ENCODE measurements around the gene KIRREL3.

Gene KIRREL3

DNA sequence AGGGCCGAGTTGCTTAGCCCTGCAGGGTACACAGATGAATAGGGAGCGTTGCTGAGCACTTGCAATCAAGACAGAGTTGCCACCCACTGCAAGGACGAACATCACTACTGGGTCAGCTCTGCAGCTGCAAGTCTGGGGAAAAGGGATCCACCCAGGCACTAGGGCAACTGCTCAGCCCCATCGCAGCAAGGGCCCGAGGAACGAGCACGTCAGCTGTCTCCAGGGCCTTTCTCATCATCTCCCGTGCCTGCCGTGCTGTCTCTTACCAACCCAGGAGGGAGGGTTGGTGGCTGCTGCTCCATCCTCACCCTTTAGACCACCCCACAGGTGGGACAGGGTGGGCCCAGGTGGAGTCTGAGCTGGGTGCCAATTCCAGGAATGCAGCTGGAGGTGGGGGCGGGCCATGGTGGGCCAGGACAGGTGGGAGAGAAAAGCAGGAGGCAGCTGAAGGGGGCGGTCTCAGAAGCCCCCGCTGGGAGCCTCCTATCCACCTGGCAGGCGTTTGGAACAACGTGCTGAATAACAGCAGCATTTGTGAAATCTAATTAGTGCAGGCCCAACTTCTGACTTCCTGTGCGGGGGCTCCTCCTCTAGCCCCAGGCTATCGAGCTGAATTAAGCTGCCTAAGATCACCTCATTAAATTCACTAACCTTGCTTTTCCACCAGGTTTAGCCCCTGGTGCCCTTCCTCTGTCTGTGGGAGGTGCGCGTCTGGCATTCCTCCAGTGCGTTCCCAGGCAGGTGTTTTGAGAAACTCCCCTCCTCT lies 392.6 kb downstream of the KIRREL3 start:
- Histone ChIP-seq H3K9ac (no peak overlapping the region), H3K36me3 (ENCODE audit: insufficient read depth) (no peaks in the 10 kb centered on the region), H3K4me3 (IDR thresholded peaks at IDR 0.05; ENCODE audit: insufficient read depth, low read depth, low read length) (no peak overlapping the region), H3K4me2 (no peak overlapping the region), H3K79me2 (ENCODE audit: insufficient read depth, low read depth) (no peaks in the 10 kb centered on the region), H3K27me3 (ENCODE audit: insufficient read depth, low read depth) (no peaks in the 10 kb centered on the region), H3K4me1 (ENCODE audit: low read depth, poor library complexity, severe bottlenecking) (peaks cover 4% of the 10 kb centered on the region), H3K27ac (no peak overlapping the region), H2AFZ (ENCODE audit: low read depth) (peak overlapping the region; percentile 57; the same call in 1 of the 2 replicates), H4K20me1 (ENCODE audit: insufficient read depth) (no peaks in the 10 kb centered on the region)
- TF ChIP-seq CTCF (conservative IDR thresholded peaks at IDR 0.05; ENCODE audit: low read depth, low read length) = no peak

- H3K4me3 ChIP-seq (IDR thresholded peaks at IDR 0.05; ENCODE audit: insufficient read depth, low read depth, low read length) = no peak overlapping the region
These were observed 393.2 kb downstream of the KIRREL3 start for GRCh38 chr11:126607374-126607773.

GRCh38 chr11:126606484-126606883 lies 394.1 kb downstream of the KIRREL3 start:
- Histone ChIP-seq H3K9ac (no peak overlapping the region), H3K79me2 (ENCODE audit: insufficient read depth, low read depth) (no peaks in the 10 kb centered on the region), H3K36me3 (ENCODE audit: insufficient read depth) (no peaks in the 10 kb centered on the region), H3K4me2 (no peak overlapping the region), H3K27ac (no peak overlapping the region), H4K20me1 (ENCODE audit: insufficient read depth) (no peaks in the 10 kb centered on the region), H3K4me1 (ENCODE audit: low read depth, poor library complexity, severe bottlenecking) (peaks cover 4% of the 10 kb centered on the region), H3K27me3 (ENCODE audit: insufficient read depth, low read depth) (no peaks in the 10 kb centered on the region), H2AFZ (ENCODE audit: low read depth) (no peak overlapping the region), H3K4me3 (IDR thresholded peaks at IDR 0.05; ENCODE audit: insufficient read depth, low read depth, low read length) (no peak overlapping the region)
- TF ChIP-seq CTCF (conservative IDR thresholded peaks at IDR 0.05; ENCODE audit: low read depth, low read length) = no peak

More at GRCh38 chr11:126607374-126607773, 393.2 kb downstream of the KIRREL3 start:
- H3K27ac ChIP-seq = no peak overlapping the region
- H3K4me1 ChIP-seq (ENCODE audit: low read depth, poor library complexity, severe bottlenecking) = peaks cover 4% of the 10 kb centered on the region
- H3K79me2 ChIP-seq (ENCODE audit: insufficient read depth, low read depth) = no peaks in the 10 kb centered on the region
- TF ChIP-seq CTCF (conservative IDR thresholded peaks at IDR 0.05; ENCODE audit: low read depth, low read length) = peak; percentile 73
- H3K9ac ChIP-seq = no peak overlapping the region
- no peaks in the 10 kb centered on the region for H3K27me3 ChIP-seq (ENCODE audit: insufficient read depth, low read depth)
- no peak overlapping the region for H3K4me2 ChIP-seq
- peak overlapping the region; percentile 57; the same call in 1 of the 2 replicates for H2AFZ ChIP-seq (ENCODE audit: low read depth)
- H3K36me3 ChIP-seq (ENCODE audit: insufficient read depth) = no peaks in the 10 kb centered on the region
- no peaks in the 10 kb centered on the region for H4K20me1 ChIP-seq (ENCODE audit: insufficient read depth)

DNA sequence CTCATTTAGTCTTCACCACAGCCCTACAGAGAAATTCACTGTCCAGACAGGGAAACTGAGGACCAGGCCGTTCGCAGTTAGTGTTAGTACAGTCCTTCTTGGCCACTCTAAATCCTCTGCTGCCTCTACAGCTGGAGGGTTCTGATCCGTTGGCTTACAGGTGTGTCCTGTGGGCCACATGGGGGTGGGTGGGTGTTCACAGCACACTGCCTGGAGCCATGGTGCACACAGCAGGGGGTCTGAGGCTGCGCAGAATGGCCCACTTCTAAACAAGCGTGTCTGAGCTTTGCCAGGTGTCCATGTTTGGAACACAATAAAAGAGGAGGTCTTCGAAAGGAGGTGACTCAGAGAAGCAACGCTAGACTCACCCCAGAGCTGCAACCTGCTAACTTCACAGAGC lies 396.1 kb downstream of the KIRREL3 start:
- no peak for TF ChIP-seq CTCF (conservative IDR thresholded peaks at IDR 0.05; ENCODE audit: low read depth, low read length)
- H3K4me2 ChIP-seq = no peak overlapping the region

More for the DNA sequence above, 396.1 kb downstream of the KIRREL3 start:
- no peaks in the 10 kb centered on the region for H3K79me2 ChIP-seq (ENCODE audit: insufficient read depth, low read depth)
- no peak overlapping the region for H3K9ac ChIP-seq
- H3K4me3 ChIP-seq (IDR thresholded peaks at IDR 0.05; ENCODE audit: insufficient read depth, low read depth, low read length) = no peak overlapping the region
- no peaks in the 10 kb centered on the region for H4K20me1 ChIP-seq (ENCODE audit: insufficient read depth)
- peaks cover 4% of the 10 kb centered on the region for H3K4me1 ChIP-seq (ENCODE audit: low read depth, poor library complexity, severe bottlenecking)
- no peak overlapping the region for H2AFZ ChIP-seq (ENCODE audit: low read depth)
- no peaks in the 10 kb centered on the region for H3K36me3 ChIP-seq (ENCODE audit: insufficient read depth)
- H3K27me3 ChIP-seq (ENCODE audit: insufficient read depth, low read depth) = no peaks in the 10 kb centered on the region
- no peak overlapping the region for H3K27ac ChIP-seq
